Erythroblast (primary cell): Measurements from ENCODE around the gene RAB8A.
"Not testable (repeated sequence)": the region's sequence is repeated elsewhere in the genome, so short reads cannot be mapped to it uniquely, and the experiment has no call there.

Experiments used
- GATA1 ChIP-seq: IDR thresholded peaks from 2 replicates; pipeline ENCODE4 v1.6.1; 2011; ENCODE audit warnings: low read depth, mild to moderate bottlenecking, control low read depth, low read length, moderate library complexity
- POLR2A ChIP-seq: IDR thresholded peaks from 2 replicates; pipeline ENCODE4 v1.6.1; 2011; ENCODE audit warnings: mild to moderate bottlenecking, low read length

GRCh38 chr19:16087404-16087803, 24.3 kb upstream of the RAB8A start:
- TF ChIP-seq POLR2A, GATA1: not testable (repeated sequence)
